Fibroblast of mammary gland (primary cell): Measurements from ENCODE around the gene BNIP1.
A peak's percentile ranks its signal among the peaks of the same experiment; 100 is the strongest.

Source experiments
- DNase-seq: peaks from one replicate; pipeline ENCODE4 v3.0.0-alpha.2; 2010; ENCODE audit warnings: low read depth
- H3K4me3 ChIP-seq: 2 replicates; pipeline ENCODE4 v1.5.1; 2011; ENCODE audit warnings: low read depth, mild to moderate bottlenecking, low read length, moderate library complexity; ENCODE audit not compliant: control insufficient read depth
- CTCF ChIP-seq: conservative IDR thresholded peaks from 2 replicates; pipeline ENCODE4 v1.5.1; 2011; ENCODE audit warnings: low read depth, low read length, inconsistent platforms; ENCODE audit not compliant: control insufficient read depth, insufficient read depth

BNIP1 gene

GRCh38 chr5:173144200-173145176 lies at the start of gene BNIP1:
BNIP1 (plus strand) TSS chr5:173144531; CDS start chr5:173144546, 15 bp downstream.
- peak within 1 kb of the TSS; percentile 100 for H3K4me3 ChIP-seq
- peak; percentile 99 for TF ChIP-seq CTCF
- DNase-seq: peak; percentile 92

GRCh38 chr5:173098787-173099186 lies 45.5 kb upstream of the BNIP1 start:
- no peak for TF ChIP-seq CTCF

GRCh38 chr5:173099461-173099860 lies 44.9 kb upstream of the BNIP1 start:
- no peak for TF ChIP-seq CTCF
- no peak for DNase-seq
- no peak overlapping the region for H3K4me3 ChIP-seq

More at GRCh38 chr5:173098787-173099186, 45.5 kb upstream of the BNIP1 start:
- no peak for DNase-seq
- H3K4me3 ChIP-seq: no peak overlapping the region

GRCh38 chr5:173101245-173101644 lies 43.1 kb upstream of the BNIP1 start:
- TF ChIP-seq CTCF: no peak
- no peak overlapping the region for H3K4me3 ChIP-seq
- no peak for DNase-seq

GRCh38 chr5:173103411-173103810 lies 40.9 kb upstream of the BNIP1 start:
- no peak overlapping the region for H3K4me3 ChIP-seq
- no peak for DNase-seq
- no peak for TF ChIP-seq CTCF

GRCh38 chr5:173108914-173109313 lies 35.4 kb upstream of the BNIP1 start:
- TF ChIP-seq CTCF: no peak

GRCh38 chr5:173114536-173114935 lies 29.8 kb upstream of the BNIP1 start:
- no peak overlapping the region for H3K4me3 ChIP-seq
- DNase-seq: no peak
- TF ChIP-seq CTCF: no peak

More at GRCh38 chr5:173108914-173109313, 35.4 kb upstream of the BNIP1 start:
- no peak overlapping the region for H3K4me3 ChIP-seq
- DNase-seq: no peak
